HFF-Myc (cell line): ENCODE measurements around the gene ZC4H2.

Experiments used
- DNase-seq: peaks from one replicate; pipeline ENCODE4 v3.0.0-alpha.2; 2011; ENCODE audit warnings: low read depth; ENCODE audit errors: extremely low read depth
- H3K4me3 ChIP-seq: replicated peaks from 2 replicates; pipeline ENCODE4 v1.5.1; 2011; ENCODE audit warnings: low read depth, mild to moderate bottlenecking, control low read depth, low read length
- CTCF ChIP-seq: IDR thresholded peaks from 2 replicates; pipeline ENCODE4 v1.5.1; 2012; ENCODE audit warnings: mild to moderate bottlenecking, low read depth, low read length, control low read depth; ENCODE audit errors: missing control alignments

The ZC4H2 gene

DNA sequence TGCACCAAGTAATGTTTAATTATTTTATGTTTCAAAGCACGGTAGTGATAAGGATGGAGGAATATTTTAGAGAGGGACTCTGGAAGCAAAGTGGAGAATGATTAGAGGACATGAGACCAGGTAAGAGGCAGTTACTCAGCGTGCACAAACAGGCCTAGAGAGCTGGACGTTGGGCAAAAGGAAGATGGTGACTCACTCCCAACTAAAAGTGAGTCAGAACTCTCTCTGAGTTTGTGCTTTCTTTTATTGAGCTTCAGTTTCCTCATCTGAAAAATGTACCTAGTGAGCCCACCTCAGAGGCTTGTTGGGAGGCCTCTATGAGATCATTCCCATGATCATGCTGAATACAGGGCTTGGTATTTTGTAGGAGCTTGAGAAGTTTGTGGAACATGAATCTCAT, 1.6 kb upstream of the ZC4H2 start:
- DNase-seq, result no peak
- no peak for TF ChIP-seq CTCF
- H3K4me3 ChIP-seq, result no peak overlapping the region

DNA sequence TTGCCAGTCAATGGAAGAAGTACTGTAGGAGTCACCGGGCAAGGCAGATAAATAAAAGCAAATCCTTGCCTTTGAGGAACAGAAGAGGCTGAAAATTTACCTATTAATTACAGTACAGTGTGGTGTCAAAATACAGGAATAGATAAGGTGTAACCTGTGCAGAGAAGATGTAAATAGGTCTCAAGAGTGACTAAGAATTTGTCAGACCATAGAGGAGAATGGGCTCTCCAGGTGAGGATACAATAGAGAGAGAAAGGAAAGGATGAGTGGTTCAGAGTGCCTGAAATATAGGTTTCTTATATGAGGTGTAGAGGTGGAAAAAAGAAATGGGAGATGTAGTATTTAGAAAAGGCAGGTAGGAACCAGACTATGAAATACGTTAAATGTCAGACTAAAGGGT, 801 bp upstream of the ZC4H2 start:
- no peak overlapping the region for H3K4me3 ChIP-seq
- no peak for DNase-seq
- TF ChIP-seq CTCF, result no peak

DNA sequence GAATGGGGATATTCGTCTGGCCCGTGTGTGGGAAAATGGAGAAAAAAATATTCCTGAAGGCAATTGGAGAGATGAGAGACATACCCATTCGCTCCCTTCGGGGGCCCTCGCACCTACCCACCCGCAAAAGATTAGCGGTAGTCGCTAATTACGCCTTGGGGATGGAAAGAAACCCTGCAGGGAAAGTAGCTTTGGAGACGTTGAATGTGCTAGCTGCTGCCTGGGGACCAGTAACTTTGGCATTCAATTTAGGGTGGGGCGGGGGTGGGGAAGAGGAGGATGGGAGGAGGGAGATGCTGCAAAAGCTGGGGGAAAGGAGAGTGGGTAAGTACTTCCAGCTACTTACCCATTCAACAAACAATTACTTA, 407 bp upstream of the ZC4H2 start:
- no peak for TF ChIP-seq CTCF
- peak overlapping the region; percentile 67 for H3K4me3 ChIP-seq
- no peak for DNase-seq

- TF ChIP-seq CTCF, result no peak
- DNase-seq, result no peak
- peak overlapping the region; percentile 67 for H3K4me3 ChIP-seq
Observed at GRCh38 chrX:64975491-64975890, 759 bp downstream of the ZC4H2 start.

GRCh38 chrX:64925480-64925879, 50.8 kb downstream of the ZC4H2 start:
- no peak for TF ChIP-seq CTCF

DNA sequence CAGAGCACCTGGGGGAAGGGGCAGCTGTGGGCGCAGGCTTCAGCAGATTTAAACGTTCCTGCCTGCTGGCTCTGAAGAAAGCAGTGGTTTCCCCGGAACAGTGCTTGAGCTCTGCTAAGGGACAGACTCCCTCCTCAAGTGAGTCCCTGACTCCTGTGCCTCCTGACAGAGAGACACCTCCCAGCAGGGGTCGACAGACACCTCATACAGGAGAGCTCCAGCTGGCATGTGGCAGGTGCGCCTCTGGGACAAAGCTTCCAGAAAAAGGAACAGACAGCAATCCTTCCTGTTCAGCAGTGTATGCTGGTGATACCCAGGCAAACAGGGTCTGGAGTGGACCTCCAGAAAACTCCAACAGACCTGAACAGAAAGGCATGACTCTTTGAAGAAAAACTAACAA, 68.1 kb downstream of the ZC4H2 start:
- no peak overlapping the region for H3K4me3 ChIP-seq
- no peak for TF ChIP-seq CTCF
- no peak for DNase-seq

More at GRCh38 chrX:64925480-64925879, 50.8 kb downstream of the ZC4H2 start:
- no peak overlapping the region for H3K4me3 ChIP-seq
- no peak for DNase-seq

- H3K4me3 ChIP-seq, result no peak overlapping the region
Observed at GRCh38 chrX:64894454-64895038, 81.7 kb downstream of the ZC4H2 start.

More at GRCh38 chrX:64894454-64895038, 81.7 kb downstream of the ZC4H2 start:
- DNase-seq, result no peak
- TF ChIP-seq CTCF, result no peak
